Panc1 (cell line): ENCODE measurements around the gene SLC9A9.

Experiments used
- POLR2AphosphoS5 ChIP-seq: IDR thresholded peaks from 2 replicates; pipeline ENCODE4 v1.6.1; 2012; ENCODE audit warnings: mild to moderate bottlenecking, low read depth, low read length, moderate library complexity
- TF ChIP-seq, protein P1 (sequence below): fragments of 450-650 bp; IDR thresholded peaks from 2 replicates; pipeline ENCODE4 v1.5.1; 2017; ENCODE audit warnings: mild to moderate bottlenecking
- TF ChIP-seq, protein P2 (sequence below), 2 experiments: IDR thresholded peaks; 2 replicates each; pipeline ENCODE4 v1.6.1; 2011 to 2012; ENCODE audit warnings: low read depth in 2 of 2, control low read depth in 1 of 2, low read length in 1 of 2, mild to moderate bottlenecking in 1 of 2, moderate library complexity in 1 of 2; ENCODE audit not compliant: insufficient read depth in 1 of 2

DNA sequence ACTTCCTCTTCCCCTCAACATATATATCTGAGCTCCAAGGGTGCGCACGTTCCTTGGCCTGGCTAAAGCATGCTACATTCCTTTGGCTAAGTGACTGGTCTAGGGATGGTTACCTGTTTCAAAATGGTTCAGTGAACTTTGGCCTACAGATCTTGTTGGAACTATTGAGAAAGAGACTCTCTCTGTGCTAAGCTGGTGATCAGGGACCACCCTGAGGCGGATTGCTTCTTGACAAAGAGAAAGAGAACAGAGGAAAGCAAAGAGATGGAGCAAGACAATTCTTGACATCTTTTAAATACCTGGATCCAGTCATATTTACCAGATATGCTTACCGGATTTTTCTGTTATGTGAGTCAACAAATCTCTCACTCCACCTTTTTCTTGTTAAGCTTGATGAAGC, 605.6 kb downstream of the SLC9A9 start:
- TF ChIP-seq, protein P1, sequence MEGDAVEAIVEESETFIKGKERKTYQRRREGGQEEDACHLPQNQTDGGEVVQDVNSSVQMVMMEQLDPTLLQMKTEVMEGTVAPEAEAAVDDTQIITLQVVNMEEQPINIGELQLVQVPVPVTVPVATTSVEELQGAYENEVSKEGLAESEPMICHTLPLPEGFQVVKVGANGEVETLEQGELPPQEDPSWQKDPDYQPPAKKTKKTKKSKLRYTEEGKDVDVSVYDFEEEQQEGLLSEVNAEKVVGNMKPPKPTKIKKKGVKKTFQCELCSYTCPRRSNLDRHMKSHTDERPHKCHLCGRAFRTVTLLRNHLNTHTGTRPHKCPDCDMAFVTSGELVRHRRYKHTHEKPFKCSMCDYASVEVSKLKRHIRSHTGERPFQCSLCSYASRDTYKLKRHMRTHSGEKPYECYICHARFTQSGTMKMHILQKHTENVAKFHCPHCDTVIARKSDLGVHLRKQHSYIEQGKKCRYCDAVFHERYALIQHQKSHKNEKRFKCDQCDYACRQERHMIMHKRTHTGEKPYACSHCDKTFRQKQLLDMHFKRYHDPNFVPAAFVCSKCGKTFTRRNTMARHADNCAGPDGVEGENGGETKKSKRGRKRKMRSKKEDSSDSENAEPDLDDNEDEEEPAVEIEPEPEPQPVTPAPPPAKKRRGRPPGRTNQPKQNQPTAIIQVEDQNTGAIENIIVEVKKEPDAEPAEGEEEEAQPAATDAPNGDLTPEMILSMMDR = no peak
- TF ChIP-seq, protein P2, sequence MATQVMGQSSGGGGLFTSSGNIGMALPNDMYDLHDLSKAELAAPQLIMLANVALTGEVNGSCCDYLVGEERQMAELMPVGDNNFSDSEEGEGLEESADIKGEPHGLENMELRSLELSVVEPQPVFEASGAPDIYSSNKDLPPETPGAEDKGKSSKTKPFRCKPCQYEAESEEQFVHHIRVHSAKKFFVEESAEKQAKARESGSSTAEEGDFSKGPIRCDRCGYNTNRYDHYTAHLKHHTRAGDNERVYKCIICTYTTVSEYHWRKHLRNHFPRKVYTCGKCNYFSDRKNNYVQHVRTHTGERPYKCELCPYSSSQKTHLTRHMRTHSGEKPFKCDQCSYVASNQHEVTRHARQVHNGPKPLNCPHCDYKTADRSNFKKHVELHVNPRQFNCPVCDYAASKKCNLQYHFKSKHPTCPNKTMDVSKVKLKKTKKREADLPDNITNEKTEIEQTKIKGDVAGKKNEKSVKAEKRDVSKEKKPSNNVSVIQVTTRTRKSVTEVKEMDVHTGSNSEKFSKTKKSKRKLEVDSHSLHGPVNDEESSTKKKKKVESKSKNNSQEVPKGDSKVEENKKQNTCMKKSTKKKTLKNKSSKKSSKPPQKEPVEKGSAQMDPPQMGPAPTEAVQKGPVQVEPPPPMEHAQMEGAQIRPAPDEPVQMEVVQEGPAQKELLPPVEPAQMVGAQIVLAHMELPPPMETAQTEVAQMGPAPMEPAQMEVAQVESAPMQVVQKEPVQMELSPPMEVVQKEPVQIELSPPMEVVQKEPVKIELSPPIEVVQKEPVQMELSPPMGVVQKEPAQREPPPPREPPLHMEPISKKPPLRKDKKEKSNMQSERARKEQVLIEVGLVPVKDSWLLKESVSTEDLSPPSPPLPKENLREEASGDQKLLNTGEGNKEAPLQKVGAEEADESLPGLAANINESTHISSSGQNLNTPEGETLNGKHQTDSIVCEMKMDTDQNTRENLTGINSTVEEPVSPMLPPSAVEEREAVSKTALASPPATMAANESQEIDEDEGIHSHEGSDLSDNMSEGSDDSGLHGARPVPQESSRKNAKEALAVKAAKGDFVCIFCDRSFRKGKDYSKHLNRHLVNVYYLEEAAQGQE (IDR thresholded peaks at IDR 0.05; ENCODE audit: insufficient read depth in 1 of 2, low read depth in 2 of 2, low read length in 1 of 2) = no peak
- no peak for TF ChIP-seq POLR2AphosphoS5
